Endothelial cell (in vitro differentiated cells): Measurements from ENCODE around the gene PLCG2. TPM values are rescaled to one million over a fixed set of nuclear protein-coding genes. Genes with fewer than 3 reads are reported as not detected.

Experiments used
- DNase-seq: peaks from one replicate; pipeline ENCODE4 v3.0.0; 2021; ENCODE audit warnings: low spot score
- H3K27ac Mint-ChIP-seq: one replicate; pipeline ENCODE4 v1.8.0; 2021; ENCODE audit warnings: mixed read lengths, inconsistent platforms; ENCODE audit not compliant: unreplicated experiment
- H3K27me3 Mint-ChIP-seq: one replicate; pipeline ENCODE4 v1.8.0; 2021; ENCODE audit warnings: mild to moderate bottlenecking, moderate library complexity, mixed read lengths, inconsistent platforms; ENCODE audit not compliant: unreplicated experiment
- H3K36me3 Mint-ChIP-seq: one replicate; pipeline ENCODE4 v1.8.0; 2021; ENCODE audit warnings: mild to moderate bottlenecking, low read depth, mixed read lengths, inconsistent platforms; ENCODE audit not compliant: unreplicated experiment
- H3K4me1 Mint-ChIP-seq: one replicate; pipeline ENCODE4 v1.8.0; 2021; ENCODE audit warnings: mild to moderate bottlenecking, mixed read lengths, inconsistent platforms; ENCODE audit not compliant: unreplicated experiment
- H3K4me3 Mint-ChIP-seq: one replicate; pipeline ENCODE4 v1.8.0; 2021; ENCODE audit warnings: mild to moderate bottlenecking, mixed read lengths, inconsistent platforms; ENCODE audit not compliant: unreplicated experiment
- H3K9me3 Mint-ChIP-seq: one replicate; pipeline ENCODE4 v1.8.0; 2021; ENCODE audit warnings: mixed read lengths, inconsistent platforms; ENCODE audit not compliant: unreplicated experiment
- CTCF ChIP-seq: fragments of 200-600 bp; sonication (generic); IDR thresholded peaks from one replicate; pipeline ENCODE4 v1.5.0; 2021; ENCODE audit warnings: antibody characterized with exemption; ENCODE audit not compliant: unreplicated experiment
- total RNA-seq: library from RNA; stranded (reverse); fragmentation: NEBNext Ultra II Directional; extraction: Animal tissue kit (Norgen Biotek cat#: 25700); gene quantifications from one replicate; pipeline ENCODE4 v1.2.1, GENCODE V29; 2021; ENCODE audit not compliant: unreplicated experiment

Gene PLCG2
- total RNA-seq, 1 donor from 2014 or later: 103 TPM

- Mint-ChIP-seq H3K9me3 (no peaks in the 10 kb centered on the region), H3K4me3 (no peak overlapping the region), H3K27me3 (peaks cover 21% of the 10 kb centered on the region), H3K36me3 (peaks cover 16% of the 10 kb centered on the region), H3K27ac (no peak overlapping the region), H3K4me1 (peaks cover 30% of the 10 kb centered on the region)
- DNase-seq: no peak
- no peak for TF ChIP-seq CTCF
These were observed 5.1 kb downstream of the PLCG2 start for GRCh38 chr16:81784072-81784795.

- peaks cover 23% of the 10 kb centered on the region for H3K4me1 Mint-ChIP-seq
- no peaks in the 10 kb centered on the region for H3K9me3 Mint-ChIP-seq
- peaks cover 19% of the 10 kb centered on the region for H3K36me3 Mint-ChIP-seq
- TF ChIP-seq CTCF: no peak
- no peak for DNase-seq
- H3K27ac Mint-ChIP-seq: no peak overlapping the region
- peaks cover 15% of the 10 kb centered on the region for H3K27me3 Mint-ChIP-seq
- no peak overlapping the region for H3K4me3 Mint-ChIP-seq
These were observed 6.2 kb downstream of the PLCG2 start for GRCh38 chr16:81785138-81785924.

- no peak for DNase-seq
- TF ChIP-seq CTCF: no peak
- no peak overlapping the region for H3K4me3 Mint-ChIP-seq
- H3K27me3 Mint-ChIP-seq: peaks cover 8% of the 10 kb centered on the region
- peaks cover 24% of the 10 kb centered on the region for H3K36me3 Mint-ChIP-seq
- no peaks in the 10 kb centered on the region for H3K9me3 Mint-ChIP-seq
- peaks cover 21% of the 10 kb centered on the region for H3K4me1 Mint-ChIP-seq
- no peak overlapping the region for H3K27ac Mint-ChIP-seq
These were observed 7.2 kb downstream of the PLCG2 start for GRCh38 chr16:81786321-81786720.

GRCh38 chr16:81786868-81787267 lies 7.8 kb downstream of the PLCG2 start:
- Mint-ChIP-seq H3K9me3 (no peaks in the 10 kb centered on the region), H3K36me3 (peaks cover 24% of the 10 kb centered on the region), H3K27ac (no peak overlapping the region), H3K27me3 (peaks cover 8% of the 10 kb centered on the region), H3K4me3 (no peak overlapping the region), H3K4me1 (peaks cover 21% of the 10 kb centered on the region)
- TF ChIP-seq CTCF: no peak
- no peak for DNase-seq

- peaks cover 28% of the 10 kb centered on the region for H3K36me3 Mint-ChIP-seq
- no peaks in the 10 kb centered on the region for H3K9me3 Mint-ChIP-seq
- H3K27me3 Mint-ChIP-seq: peaks cover 10% of the 10 kb centered on the region
- H3K4me1 Mint-ChIP-seq: peaks cover 20% of the 10 kb centered on the region
- TF ChIP-seq CTCF: no peak
- DNase-seq: no peak
- H3K4me3 Mint-ChIP-seq: no peak overlapping the region
- H3K27ac Mint-ChIP-seq: no peak overlapping the region
These were observed 8.6 kb downstream of the PLCG2 start for GRCh38 chr16:81787659-81788058.
